ENCODE data around the gene RAPGEF4.

DNA sequence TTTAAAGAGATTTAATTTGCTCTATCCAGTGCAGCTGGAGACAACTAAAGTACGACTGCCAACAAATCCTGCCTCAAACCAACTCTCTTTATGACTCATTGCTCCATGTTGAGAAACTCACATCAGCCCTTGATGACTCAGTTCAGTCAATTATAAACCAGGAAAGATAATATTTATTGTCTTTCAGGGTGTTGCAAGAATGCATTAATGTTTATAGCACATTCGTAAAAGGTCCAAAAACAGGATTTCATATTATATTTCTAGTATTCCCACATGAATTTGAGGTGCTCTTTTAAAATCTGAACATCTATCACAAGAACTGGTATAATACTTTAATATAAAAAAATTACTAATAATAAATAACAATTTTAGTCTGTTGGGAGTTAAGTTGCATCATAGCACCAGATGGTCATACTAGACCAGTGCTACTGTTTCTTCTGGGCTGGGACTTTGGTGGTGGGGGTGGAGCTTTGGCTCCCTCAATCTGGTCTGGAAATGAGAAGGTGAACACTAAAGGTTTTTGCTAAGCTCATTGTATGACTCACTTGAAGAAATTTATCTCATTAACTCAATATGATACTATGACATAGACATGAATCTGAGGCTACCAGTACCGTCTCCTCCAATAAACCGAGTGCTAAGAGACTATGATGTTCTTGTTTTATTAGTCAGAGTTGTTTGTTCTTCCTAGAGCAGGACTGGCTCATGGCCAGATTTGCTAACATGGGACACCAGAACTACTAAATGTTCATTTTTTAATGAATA, 313.4 kb downstream of the RAPGEF4 start:
- TF ChIP-seq, protein P1, sequence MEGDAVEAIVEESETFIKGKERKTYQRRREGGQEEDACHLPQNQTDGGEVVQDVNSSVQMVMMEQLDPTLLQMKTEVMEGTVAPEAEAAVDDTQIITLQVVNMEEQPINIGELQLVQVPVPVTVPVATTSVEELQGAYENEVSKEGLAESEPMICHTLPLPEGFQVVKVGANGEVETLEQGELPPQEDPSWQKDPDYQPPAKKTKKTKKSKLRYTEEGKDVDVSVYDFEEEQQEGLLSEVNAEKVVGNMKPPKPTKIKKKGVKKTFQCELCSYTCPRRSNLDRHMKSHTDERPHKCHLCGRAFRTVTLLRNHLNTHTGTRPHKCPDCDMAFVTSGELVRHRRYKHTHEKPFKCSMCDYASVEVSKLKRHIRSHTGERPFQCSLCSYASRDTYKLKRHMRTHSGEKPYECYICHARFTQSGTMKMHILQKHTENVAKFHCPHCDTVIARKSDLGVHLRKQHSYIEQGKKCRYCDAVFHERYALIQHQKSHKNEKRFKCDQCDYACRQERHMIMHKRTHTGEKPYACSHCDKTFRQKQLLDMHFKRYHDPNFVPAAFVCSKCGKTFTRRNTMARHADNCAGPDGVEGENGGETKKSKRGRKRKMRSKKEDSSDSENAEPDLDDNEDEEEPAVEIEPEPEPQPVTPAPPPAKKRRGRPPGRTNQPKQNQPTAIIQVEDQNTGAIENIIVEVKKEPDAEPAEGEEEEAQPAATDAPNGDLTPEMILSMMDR (conservative IDR thresholded peaks at IDR 0.05; ENCODE audit: low read length), result no peak
- no peak for TF ChIP-seq EZH2phosphoT487 (IDR thresholded peaks at IDR 0.05; ENCODE audit: borderline replicate concordance)
